SU-DHL-6 (cell line): ENCODE data around the gene KLHL17.

Experiments
- H2AFZ ChIP-seq: fragments of 200-600 bp; sonication (generic); 2 replicates; pipeline ENCODE4 v1.6.1; 2014; ENCODE audit warnings: low read depth, mild to moderate bottlenecking, moderate library complexity, mixed read lengths, antibody characterized with exemption, low read length; ENCODE audit not compliant: severe bottlenecking
- H3F3A ChIP-seq: fragments of 200-600 bp; shearing (Covaris generic); 2 replicates; pipeline ENCODE4 v1.6.0; 2016; ENCODE audit warnings: antibody characterized with exemption, mild to moderate bottlenecking; ENCODE audit not compliant: insufficient read depth
- H3K27ac ChIP-seq: fragments of 200-600 bp; sonication (generic); 2 replicates; pipeline ENCODE4 v1.5.1; 2016; ENCODE audit warnings: low read depth, mild to moderate bottlenecking, low read length, moderate library complexity, mixed read lengths
- H3K27me3 ChIP-seq: fragments of 200-600 bp; sonication (generic), shearing (Covaris generic); 2 replicates; pipeline ENCODE4 v1.6.0; 2014; ENCODE audit warnings: mild to moderate bottlenecking, low read length
- H3K36me3 ChIP-seq: fragments of 200-600 bp; sonication (generic); 2 replicates; pipeline ENCODE4 v1.6.1; 2014; ENCODE audit warnings: mild to moderate bottlenecking, low read length, mixed read lengths
- H3K4me2 ChIP-seq: fragments of 300-600, 200-600 bp; shearing (Covaris generic), sonication (generic); 2 replicates; pipeline ENCODE4 v1.6.0; 2014; ENCODE audit warnings: low read length, low read depth, mild to moderate bottlenecking; ENCODE audit not compliant: poor library complexity, severe bottlenecking
- H3K4me3 ChIP-seq: fragments of 200-600 bp; sonication (generic); 2 replicates; pipeline ENCODE4 v1.5.1; 2014; ENCODE audit warnings: antibody characterized with exemption, low read length, mild to moderate bottlenecking, mixed read lengths; ENCODE audit not compliant: insufficient read depth, poor library complexity, severe bottlenecking
- H3K79me2 ChIP-seq: fragments of 200-600 bp; sonication (generic); 2 replicates; pipeline ENCODE4 v1.6.1; 2014; ENCODE audit warnings: mild to moderate bottlenecking, low read length, moderate library complexity; ENCODE audit not compliant: insufficient read depth
- H3K9ac ChIP-seq: fragments of 200-600 bp; sonication (generic); 2 replicates; pipeline ENCODE4 v1.7.0; 2014; ENCODE audit warnings: mild to moderate bottlenecking, low read length
- H3K9me2 ChIP-seq: fragments of 200-600 bp; sonication (generic); replicated peaks from 2 replicates; pipeline ENCODE4 v1.6.1; 2014; ENCODE audit warnings: low read length; ENCODE audit not compliant: insufficient read depth
- H3K9me3 ChIP-seq: fragments of 200-600 bp; sonication (generic); 2 replicates; pipeline ENCODE4 v1.6.1; 2014; ENCODE audit warnings: low read length, mixed read lengths; ENCODE audit not compliant: insufficient read depth
- H4K20me1 ChIP-seq: fragments of 200-600 bp; sonication (generic); 2 replicates; pipeline ENCODE4 v1.6.1; 2014; ENCODE audit warnings: low read depth, mild to moderate bottlenecking, antibody characterized with exemption, low read length, moderate library complexity, mixed read lengths
- EZH2phosphoT487 ChIP-seq: fragments of 200-600 bp; sonication (generic), shearing (Covaris generic); conservative IDR thresholded peaks from 2 replicates; pipeline ENCODE4 v1.6.1; 2018; ENCODE audit warnings: mild to moderate bottlenecking, antibody characterized with exemption, low read length, moderate library complexity, mixed read lengths
- TF ChIP-seq, protein P1 (sequence below): fragments of 200-600 bp; sonication (generic); IDR thresholded peaks from one replicate; pipeline ENCODE4 v1.5.1; 2017; ENCODE audit warnings: antibody characterized with exemption, mild to moderate bottlenecking, low read length, moderate library complexity; ENCODE audit not compliant: insufficient read depth, poor library complexity, severe bottlenecking

The KLHL17 gene

DNA sequence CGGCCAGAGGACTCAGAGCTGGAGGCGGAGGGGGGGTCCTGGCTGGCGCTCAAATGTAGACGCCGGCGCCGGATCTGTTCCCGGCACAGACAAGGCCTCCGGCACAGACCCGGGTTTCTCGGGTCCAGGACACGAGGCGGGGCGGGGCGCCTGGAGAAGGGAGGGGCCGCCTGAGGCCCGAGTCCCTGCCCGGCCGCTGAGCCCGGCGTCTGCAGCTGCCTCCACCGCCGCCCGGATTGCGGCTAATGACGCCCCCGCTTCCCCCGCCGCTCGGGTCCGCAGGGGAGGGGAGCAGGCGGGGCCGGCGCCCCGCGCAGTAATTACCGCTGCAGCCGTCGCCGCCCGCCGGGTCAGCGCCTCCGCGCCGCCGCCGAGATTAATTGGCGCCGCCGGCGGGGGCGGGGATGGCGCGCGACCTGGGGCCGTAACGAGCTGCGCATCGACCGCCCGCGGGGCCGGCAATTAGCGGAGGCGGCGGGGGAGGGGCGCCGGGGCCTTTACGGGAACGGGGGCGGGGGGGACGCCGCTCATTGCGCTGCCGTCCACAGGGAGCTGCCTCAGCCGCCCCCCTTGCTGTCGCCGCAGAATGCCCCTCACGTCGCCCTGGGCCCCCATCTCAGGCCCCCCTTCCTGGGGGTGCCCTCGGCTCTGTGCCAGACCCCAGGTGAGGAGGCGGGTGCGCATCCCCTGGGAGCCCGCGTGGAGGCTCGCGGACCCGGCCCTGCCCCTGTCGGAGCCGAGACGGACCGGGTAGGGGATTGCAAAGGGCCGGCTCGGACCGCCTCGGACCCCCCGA is 18.6 kb upstream of the KLHL17 start:
- TF ChIP-seq, protein P1, sequence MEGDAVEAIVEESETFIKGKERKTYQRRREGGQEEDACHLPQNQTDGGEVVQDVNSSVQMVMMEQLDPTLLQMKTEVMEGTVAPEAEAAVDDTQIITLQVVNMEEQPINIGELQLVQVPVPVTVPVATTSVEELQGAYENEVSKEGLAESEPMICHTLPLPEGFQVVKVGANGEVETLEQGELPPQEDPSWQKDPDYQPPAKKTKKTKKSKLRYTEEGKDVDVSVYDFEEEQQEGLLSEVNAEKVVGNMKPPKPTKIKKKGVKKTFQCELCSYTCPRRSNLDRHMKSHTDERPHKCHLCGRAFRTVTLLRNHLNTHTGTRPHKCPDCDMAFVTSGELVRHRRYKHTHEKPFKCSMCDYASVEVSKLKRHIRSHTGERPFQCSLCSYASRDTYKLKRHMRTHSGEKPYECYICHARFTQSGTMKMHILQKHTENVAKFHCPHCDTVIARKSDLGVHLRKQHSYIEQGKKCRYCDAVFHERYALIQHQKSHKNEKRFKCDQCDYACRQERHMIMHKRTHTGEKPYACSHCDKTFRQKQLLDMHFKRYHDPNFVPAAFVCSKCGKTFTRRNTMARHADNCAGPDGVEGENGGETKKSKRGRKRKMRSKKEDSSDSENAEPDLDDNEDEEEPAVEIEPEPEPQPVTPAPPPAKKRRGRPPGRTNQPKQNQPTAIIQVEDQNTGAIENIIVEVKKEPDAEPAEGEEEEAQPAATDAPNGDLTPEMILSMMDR: no peak
- 0 out of 2 replicates have a peak, but pooled peaks have one; percentile 72 for TF ChIP-seq EZH2phosphoT487
- Histone ChIP-seq H3K9me2 (no peaks in the 10 kb centered on the region), H3K27ac (no peak overlapping the region), H3K79me2 (no peaks in the 10 kb centered on the region), H2AFZ (no peak overlapping the region), H3K4me3 (no peak overlapping the region), H3K27me3 (no peaks in the 10 kb centered on the region), H3F3A (no peaks in the 10 kb centered on the region), H4K20me1 (no peaks in the 10 kb centered on the region), H3K36me3 (no peaks in the 10 kb centered on the region), H3K9ac (no peak overlapping the region), H3K9me3 (no peaks in the 10 kb centered on the region), H3K4me2 (peak overlapping the region; percentile 31)

- H3K9me2 ChIP-seq: no peaks in the 10 kb centered on the region
- no peak for TF ChIP-seq EZH2phosphoT487
- TF ChIP-seq, protein P1: no peak
- H3K9me3 ChIP-seq: no peaks in the 10 kb centered on the region
- H3K27me3 ChIP-seq: no peaks in the 10 kb centered on the region
- H3K4me3 ChIP-seq: no peak overlapping the region
- H3K9ac ChIP-seq: no peak overlapping the region
- no peaks in the 10 kb centered on the region for H4K20me1 ChIP-seq
- no peak overlapping the region for H2AFZ ChIP-seq
- H3K27ac ChIP-seq: no peak overlapping the region
- no peaks in the 10 kb centered on the region for H3F3A ChIP-seq
- peak overlapping the region; percentile 31 for H3K4me2 ChIP-seq
- H3K36me3 ChIP-seq: no peaks in the 10 kb centered on the region
- H3K79me2 ChIP-seq: no peaks in the 10 kb centered on the region
Measured at GRCh38 chr1:942411-942821, 18.0 kb upstream of the KLHL17 start.

- H3K27ac ChIP-seq: no peak overlapping the region
Measured at GRCh38 chr1:942864-943533, 17.4 kb upstream of the KLHL17 start.

More at GRCh38 chr1:942864-943533, 17.4 kb upstream of the KLHL17 start:
- H4K20me1 ChIP-seq: no peaks in the 10 kb centered on the region
- H3K27me3 ChIP-seq: no peaks in the 10 kb centered on the region
- H3K4me2 ChIP-seq: peak overlapping the region; percentile 31
- no peaks in the 10 kb centered on the region for H3K9me3 ChIP-seq
- H2AFZ ChIP-seq: no peak overlapping the region
- no peaks in the 10 kb centered on the region for H3F3A ChIP-seq
- no peak overlapping the region for H3K9ac ChIP-seq
- no peaks in the 10 kb centered on the region for H3K9me2 ChIP-seq
- TF ChIP-seq EZH2phosphoT487: no peak
- TF ChIP-seq, protein P1: no peak
- no peaks in the 10 kb centered on the region for H3K36me3 ChIP-seq
- H3K4me3 ChIP-seq: no peak overlapping the region
- H3K79me2 ChIP-seq: no peaks in the 10 kb centered on the region
